Measurements from ENCODE around the gene APBA2. TPM values are rescaled to one million over a fixed set of nuclear protein-coding genes. Genes with fewer than 3 reads are reported as not detected.

The APBA2 gene
- total RNA-seq, 4 donors from 2014 or later: 2.3 to 15.0 (median 4.6) TPM; not detected in 1

- intact Hi-C loops (cut with DNase I; ENCODE audit: low total_unique reads): no loop called here
- DNase-seq: no peak
Measured at GRCh38 chr15:28894631-28895030, 8.9 kb downstream of the APBA2 start.

GRCh38 chr15:28895146-28895545 is 9.4 kb downstream of the APBA2 start:
- Histone ChIP-seq H3K27me3 (no peaks in the 10 kb centered on the region), H3K4me1 (no peaks in the 10 kb centered on the region), H3K9me3 (no peaks in the 10 kb centered on the region), H3K36me3 (no peaks in the 10 kb centered on the region), H3K4me3 (no peak overlapping the region), H3K27ac (no peak overlapping the region)
- no peak for DNase-seq
- TF ChIP-seq CTCF (IDR thresholded peaks at IDR 0.05) (no peak), POLR2A (IDR thresholded peaks at IDR 0.05) (no peak)
- intact Hi-C loops (cut with DNase I; ENCODE audit: low total_unique reads): no loop called here

More at GRCh38 chr15:28894631-28895030, 8.9 kb downstream of the APBA2 start:
- Histone ChIP-seq H3K4me3 (no peak overlapping the region), H3K4me1 (no peaks in the 10 kb centered on the region), H3K27me3 (no peaks in the 10 kb centered on the region), H3K27ac (no peak overlapping the region), H3K36me3 (no peaks in the 10 kb centered on the region), H3K9me3 (no peaks in the 10 kb centered on the region)
- TF ChIP-seq CTCF (IDR thresholded peaks at IDR 0.05): no peak
- no peak for TF ChIP-seq POLR2A (IDR thresholded peaks at IDR 0.05)

- TF ChIP-seq POLR2A (IDR thresholded peaks at IDR 0.05) (no peak), CTCF (IDR thresholded peaks at IDR 0.05) (no peak)
- Histone ChIP-seq H3K27ac (no peak overlapping the region), H3K27me3 (no peaks in the 10 kb centered on the region), H3K36me3 (no peaks in the 10 kb centered on the region), H3K4me3 (no peak overlapping the region), H3K9me3 (no peaks in the 10 kb centered on the region), H3K4me1 (no peaks in the 10 kb centered on the region)
- intact Hi-C loops (cut with DNase I; ENCODE audit: low total_unique reads): no loop called here
- DNase-seq: no peak
Measured at GRCh38 chr15:28895566-28895965, 9.8 kb downstream of the APBA2 start.

GRCh38 chr15:28896951-28897350 is 11.2 kb downstream of the APBA2 start:
- H3K27ac ChIP-seq: no peak overlapping the region
- no peaks in the 10 kb centered on the region for H3K4me1 ChIP-seq
- no peaks in the 10 kb centered on the region for H3K27me3 ChIP-seq
- H3K36me3 ChIP-seq: no peaks in the 10 kb centered on the region
- intact Hi-C loops (cut with DNase I; ENCODE audit: low total_unique reads): no loop called here
- DNase-seq: no peak
- H3K9me3 ChIP-seq: no peaks in the 10 kb centered on the region
- TF ChIP-seq CTCF (IDR thresholded peaks at IDR 0.05) (no peak), POLR2A (IDR thresholded peaks at IDR 0.05) (no peak)
- H3K4me3 ChIP-seq: no peak overlapping the region

GRCh38 chr15:28897861-28898585 is 12.2 kb downstream of the APBA2 start:
- H3K27ac ChIP-seq: no peak overlapping the region
- H3K36me3 ChIP-seq: no peaks in the 10 kb centered on the region
- no peaks in the 10 kb centered on the region for H3K9me3 ChIP-seq
- TF ChIP-seq CTCF (IDR thresholded peaks at IDR 0.05) (no peak), POLR2A (IDR thresholded peaks at IDR 0.05) (no peak)
- H3K4me1 ChIP-seq: no peaks in the 10 kb centered on the region
- intact Hi-C loops (cut with DNase I; ENCODE audit: low total_unique reads): no loop called here
- no peaks in the 10 kb centered on the region for H3K27me3 ChIP-seq
- no peak overlapping the region for H3K4me3 ChIP-seq
- no peak for DNase-seq
